Calu3 (cell line): ENCODE results near the gene LSAMP. TPM values are rescaled to one million over a fixed set of nuclear protein-coding genes. Genes with fewer than 3 reads are reported as not detected.

Experiments
- BruUV-seq: library from RNA; stranded (reverse); fragments of 400-500 nt; replicated peaks from 2 replicates; lab custom pipeline; 2021; lab: Mats Ljungman, UMichigan
- CTCF ChIA-PET: fragments of 300-600 bp; sonication (Branson Sonifier 250); formaldehyde crosslinking; loops from one replicate; lab custom pipeline; 2022; ENCODE audit warnings: antibody characterized with exemption; lab: Charles Lee
- DNase-seq: peaks from one replicate; pipeline ENCODE4 v3.0.0; 2022
- H3K27ac Mint-ChIP-seq: one replicate; pipeline ENCODE4 v1.8.0; 2022; ENCODE audit warnings: mixed read lengths; ENCODE audit not compliant: unreplicated experiment
- H3K27me3 Mint-ChIP-seq: one replicate; pipeline ENCODE4 v1.8.0; 2022; ENCODE audit warnings: mixed read lengths; ENCODE audit not compliant: unreplicated experiment
- H3K36me3 Mint-ChIP-seq: one replicate; pipeline ENCODE4 v1.8.0; 2022; ENCODE audit warnings: mild to moderate bottlenecking, moderate library complexity, mixed read lengths; ENCODE audit not compliant: insufficient read depth, unreplicated experiment
- H3K4me1 Mint-ChIP-seq: one replicate; pipeline ENCODE4 v1.8.0; 2022; ENCODE audit warnings: mild to moderate bottlenecking, low read depth, mixed read lengths; ENCODE audit not compliant: unreplicated experiment
- H3K4me3 Mint-ChIP-seq: one replicate; pipeline ENCODE4 v1.8.0; 2022; ENCODE audit warnings: mild to moderate bottlenecking, low read depth, moderate library complexity, mixed read lengths; ENCODE audit not compliant: unreplicated experiment
- H3K9me3 Mint-ChIP-seq: one replicate; pipeline ENCODE4 v1.8.0; 2022; ENCODE audit warnings: low read depth, mixed read lengths; ENCODE audit not compliant: unreplicated experiment
- intact Hi-C: fragments of 100-400 bp; cut with micrococcal nuclease; formaldehyde crosslinking; loops from one replicate; pipeline ENCODE4 v1.10.0; 2022; ENCODE audit not compliant: unreplicated experiment
- total RNA-seq: library from RNA; stranded (reverse); gene quantifications from 2 replicates; pipeline ENCODE4 v1.2.3, GENCODE V29; 2022
- TF ChIP-seq, protein P1 (sequence below): fragments of 200-600 bp; IDR thresholded peaks from one replicate; pipeline ENCODE4 v1.8.0; 2022; ENCODE audit warnings: antibody characterized with exemption; ENCODE audit not compliant: unreplicated experiment

LSAMP gene
- total RNA-seq, 1 experiment from 2014 or later, result 0.90 TPM

DNA sequence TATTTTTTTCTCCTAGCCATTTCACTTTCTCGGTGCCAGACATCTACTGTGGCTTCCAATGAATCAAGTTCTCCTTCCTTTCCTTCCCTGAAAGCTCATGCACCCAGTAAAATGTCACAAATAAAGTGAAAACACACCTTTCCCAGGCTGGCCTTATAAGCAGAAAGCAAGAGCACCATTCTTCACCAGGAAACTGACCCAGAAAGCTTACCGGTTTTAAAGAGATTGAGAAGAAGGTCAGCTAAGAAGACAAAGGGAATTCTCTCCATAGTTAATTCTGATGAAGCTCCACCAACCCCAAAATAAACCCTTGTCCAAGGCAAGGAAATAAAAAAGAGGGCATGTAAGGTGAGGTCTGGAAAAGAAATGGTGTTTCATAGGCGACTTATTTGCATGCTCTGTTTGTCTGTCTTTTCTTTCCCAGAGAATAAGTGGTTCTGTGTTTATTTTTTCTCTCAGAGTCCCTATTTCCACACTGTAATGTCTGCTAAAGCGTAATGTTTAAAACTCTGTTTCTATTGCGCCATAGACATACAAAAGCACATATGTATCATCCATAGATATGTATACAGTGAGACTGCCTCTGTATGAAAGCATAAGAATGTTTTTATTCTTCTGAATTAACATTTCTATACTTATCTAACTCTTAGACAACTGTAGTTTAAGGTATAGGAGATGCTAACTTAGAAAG is 2.8 kb downstream of the LSAMP start:
- no peaks in the 10 kb centered on the region for H3K27me3 Mint-ChIP-seq
- H3K4me3 Mint-ChIP-seq, result no peak overlapping the region
- CTCF ChIA-PET, result interaction anchor here (1.2 kb wide), 1 partner anchor 15 kb away, joined by 3 read pairs; no protein-coding TSS in a partner anchor
- DNase-seq, result no peak
- no peak overlapping the region for H3K27ac Mint-ChIP-seq
- intact Hi-C loops, result loop anchor here (2.0 kb wide), 1 partner anchor 18 kb away; no protein-coding TSS in a partner anchor
- no peaks in the 10 kb centered on the region for H3K9me3 Mint-ChIP-seq
- TF ChIP-seq, protein P1, sequence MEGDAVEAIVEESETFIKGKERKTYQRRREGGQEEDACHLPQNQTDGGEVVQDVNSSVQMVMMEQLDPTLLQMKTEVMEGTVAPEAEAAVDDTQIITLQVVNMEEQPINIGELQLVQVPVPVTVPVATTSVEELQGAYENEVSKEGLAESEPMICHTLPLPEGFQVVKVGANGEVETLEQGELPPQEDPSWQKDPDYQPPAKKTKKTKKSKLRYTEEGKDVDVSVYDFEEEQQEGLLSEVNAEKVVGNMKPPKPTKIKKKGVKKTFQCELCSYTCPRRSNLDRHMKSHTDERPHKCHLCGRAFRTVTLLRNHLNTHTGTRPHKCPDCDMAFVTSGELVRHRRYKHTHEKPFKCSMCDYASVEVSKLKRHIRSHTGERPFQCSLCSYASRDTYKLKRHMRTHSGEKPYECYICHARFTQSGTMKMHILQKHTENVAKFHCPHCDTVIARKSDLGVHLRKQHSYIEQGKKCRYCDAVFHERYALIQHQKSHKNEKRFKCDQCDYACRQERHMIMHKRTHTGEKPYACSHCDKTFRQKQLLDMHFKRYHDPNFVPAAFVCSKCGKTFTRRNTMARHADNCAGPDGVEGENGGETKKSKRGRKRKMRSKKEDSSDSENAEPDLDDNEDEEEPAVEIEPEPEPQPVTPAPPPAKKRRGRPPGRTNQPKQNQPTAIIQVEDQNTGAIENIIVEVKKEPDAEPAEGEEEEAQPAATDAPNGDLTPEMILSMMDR, result no peak
- peaks cover 13% of the 10 kb centered on the region for H3K36me3 Mint-ChIP-seq
- BruUV-seq, result no TSS peak
- peaks cover 50% of the 10 kb centered on the region for H3K4me1 Mint-ChIP-seq

DNA sequence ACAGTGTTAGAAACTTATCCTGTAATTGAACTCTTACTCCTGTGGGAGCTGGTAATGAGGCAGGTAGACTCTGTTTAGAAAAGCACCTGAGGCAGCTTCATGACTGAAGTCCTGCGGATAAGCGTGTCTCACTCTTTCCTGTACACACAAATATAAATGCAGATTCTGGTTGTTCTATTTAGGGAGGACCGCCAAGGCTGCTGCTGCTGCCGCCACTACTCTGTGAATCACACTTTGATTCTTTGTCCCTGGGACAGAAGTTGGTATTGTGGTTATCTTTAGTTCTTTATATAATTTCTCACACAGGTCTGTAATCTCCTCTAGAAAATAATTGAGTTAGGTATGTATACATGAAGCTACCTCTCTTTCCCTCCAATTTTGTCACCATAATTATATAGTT is 3.6 kb downstream of the LSAMP start:
- TF ChIP-seq, protein P1, result no peak
- no peak overlapping the region for H3K4me3 Mint-ChIP-seq
- intact Hi-C loops, result loop anchor here (2.0 kb wide), 1 partner anchor 17 kb away; no protein-coding TSS in a partner anchor
- peaks cover 13% of the 10 kb centered on the region for H3K36me3 Mint-ChIP-seq
- no TSS peak for BruUV-seq
- H3K27ac Mint-ChIP-seq, result no peak overlapping the region
- no peaks in the 10 kb centered on the region for H3K9me3 Mint-ChIP-seq
- peaks cover 50% of the 10 kb centered on the region for H3K4me1 Mint-ChIP-seq
- CTCF ChIA-PET, result interaction anchor here (0.9 kb wide), 1 partner anchor 16 kb away, joined by 3 read pairs; no protein-coding TSS in a partner anchor
- H3K27me3 Mint-ChIP-seq, result no peaks in the 10 kb centered on the region
- no peak for DNase-seq

DNA sequence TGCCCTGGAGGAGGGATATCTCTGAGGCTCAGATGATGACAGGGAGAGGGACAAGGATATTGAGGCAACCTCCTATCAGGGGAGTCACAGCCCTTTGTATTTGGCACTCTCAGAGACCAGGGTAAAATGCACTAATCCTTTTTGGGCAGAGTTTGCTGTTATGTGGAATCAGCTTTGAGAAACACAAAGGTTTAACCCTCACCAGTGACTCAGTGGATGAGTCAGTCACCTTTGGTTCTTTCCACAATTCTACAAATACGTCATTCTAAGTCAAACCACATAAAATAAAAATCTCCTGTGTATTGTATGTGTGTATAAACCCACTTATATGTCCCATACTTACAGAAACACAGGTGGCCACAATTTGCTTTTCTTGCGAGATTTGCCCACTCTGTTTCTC is 5.1 kb downstream of the LSAMP start:
- Mint-ChIP-seq H3K4me3 (no peak overlapping the region), H3K27ac (peak overlapping the region; percentile 66), H3K36me3 (peaks cover 11% of the 10 kb centered on the region), H3K4me1 (peaks cover 39% of the 10 kb centered on the region), H3K27me3 (no peaks in the 10 kb centered on the region), H3K9me3 (no peaks in the 10 kb centered on the region)
- intact Hi-C loops, result no loop called here
- TF ChIP-seq, protein P1, result no peak
- no peak for DNase-seq
- BruUV-seq, result no TSS peak
- CTCF ChIA-PET, result no interaction called here

DNA sequence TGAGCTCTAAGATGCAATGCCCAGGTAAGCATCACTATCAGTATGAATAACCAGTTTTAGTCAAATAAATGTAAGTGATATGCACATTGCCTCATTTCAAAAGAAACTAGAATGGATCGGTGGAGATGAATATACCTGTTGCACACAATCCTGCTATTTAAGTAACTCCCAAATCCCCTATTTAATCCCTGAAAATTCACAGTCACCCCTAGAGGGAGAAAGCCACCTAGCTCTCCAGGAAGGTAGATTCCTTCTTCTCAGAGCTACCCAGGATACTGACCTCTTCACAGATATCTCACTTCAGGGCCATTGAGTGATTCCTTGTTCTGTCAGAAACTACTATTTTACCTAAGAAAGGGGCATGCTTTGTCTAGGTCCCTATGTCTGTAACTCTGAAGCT is 11.7 kb downstream of the LSAMP start:
- intact Hi-C loops, result no loop called here
- DNase-seq, result no peak
- Mint-ChIP-seq H3K4me3 (no peak overlapping the region), H3K9me3 (no peaks in the 10 kb centered on the region), H3K27me3 (no peaks in the 10 kb centered on the region), H3K36me3 (no peaks in the 10 kb centered on the region), H3K27ac (no peak overlapping the region), H3K4me1 (peaks cover 10% of the 10 kb centered on the region)
- no TSS peak for BruUV-seq
- TF ChIP-seq, protein P1, result no peak
- CTCF ChIA-PET, result interaction anchor here (0.6 kb wide), 1 partner anchor 20 kb away, joined by 3 read pairs; no protein-coding TSS in a partner anchor
